GM21447 (cell line): ENCODE results near the gene LRRC23.

Source experiments
- ATAC-seq: cut with Tn5 transposase; IDR thresholded peaks from one replicate; pipeline ENCODE4 v1.9.1; 2021; ENCODE audit not compliant: unreplicated experiment

The LRRC23 gene

GRCh38 chr12:6955108-6956020, 50.7 kb downstream of the LRRC23 start:
- no peak for ATAC-seq

GRCh38 chr12:6956021-6956727, 51.6 kb downstream of the LRRC23 start:
- ATAC-seq = no peak

GRCh38 chr12:6957151-6957701, 52.6 kb downstream of the LRRC23 start:
- no peak for ATAC-seq

- ATAC-seq = no peak
Observed at GRCh38 chr12:6957741-6958608, 53.4 kb downstream of the LRRC23 start.

- no peak for ATAC-seq
Observed at GRCh38 chr12:6958609-6959057, 54.0 kb downstream of the LRRC23 start.

- peak; percentile 49 for ATAC-seq
Observed at GRCh38 chr12:6959058-6959804, 54.6 kb downstream of the LRRC23 start.

- no peak for ATAC-seq
Observed at GRCh38 chr12:6959805-6960592, 55.4 kb downstream of the LRRC23 start.

- ATAC-seq = peak; percentile 27
Observed at GRCh38 chr12:6960593-6961277, 56.1 kb downstream of the LRRC23 start.

GRCh38 chr12:6961278-6961694, 56.7 kb downstream of the LRRC23 start:
- no peak for ATAC-seq

GRCh38 chr12:6961695-6962284, 57.2 kb downstream of the LRRC23 start:
- no peak for ATAC-seq

- no peak for ATAC-seq
Observed at GRCh38 chr12:6962285-6963015, 57.8 kb downstream of the LRRC23 start.

- no peak for ATAC-seq
Observed at GRCh38 chr12:6963016-6963731, 58.6 kb downstream of the LRRC23 start.
